ENCODE measurements around the gene RIT2.

- TF ChIP-seq CTCF (IDR thresholded peaks at IDR 0.05) (no peak), POLR2A (IDR thresholded peaks at IDR 0.05; ENCODE audit: low read length) (no peak), HOXA7 (CRISPR knock-in tag; IDR thresholded peaks at IDR 0.05) (no peak), MAX (IDR thresholded peaks at IDR 0.05) (no peak), EP300 (IDR thresholded peaks at IDR 0.05) (no peak)
These were observed 206.4 kb downstream of the RIT2 start for GRCh38 chr18:42909095-42909494.
